Type B pancreatic cell (in vitro differentiated cells): Measurements from ENCODE around the gene CCDC12. TPM values are rescaled to one million over a fixed set of nuclear protein-coding genes. Genes with fewer than 3 reads are reported as not detected.

Experiments used
- DNase-seq: peaks from one replicate; pipeline ENCODE4 v3.0.0; 2021; ENCODE audit warnings: mixed read lengths; ENCODE audit not compliant: unreplicated experiment; ENCODE audit errors: extremely low spot score
- H3K27ac Mint-ChIP-seq: 2 replicates; pipeline ENCODE4 v1.8.0; 2021; ENCODE audit warnings: mild to moderate bottlenecking, mixed read lengths
- H3K27me3 Mint-ChIP-seq: 2 replicates; pipeline ENCODE4 v1.8.0; 2021; ENCODE audit warnings: mixed read lengths
- H3K36me3 Mint-ChIP-seq: 2 replicates; pipeline ENCODE4 v1.8.0; 2021; ENCODE audit warnings: mixed read lengths
- H3K4me1 Mint-ChIP-seq: one replicate; pipeline ENCODE4 v1.8.0; 2021; ENCODE audit warnings: mixed read lengths; ENCODE audit not compliant: unreplicated experiment
- H3K4me3 Mint-ChIP-seq: 2 replicates; pipeline ENCODE4 v1.8.0; 2021; ENCODE audit warnings: mild to moderate bottlenecking, mixed read lengths
- H3K9me3 Mint-ChIP-seq: 2 replicates; pipeline ENCODE4 v1.8.0; 2021; ENCODE audit warnings: mixed read lengths
- total RNA-seq: library from RNA; stranded (reverse); gene quantifications from 2 replicates; pipeline ENCODE4 v1.2.1, GENCODE V29; 2021; ENCODE audit warnings: low replicate concordance
- TF ChIP-seq, protein P1 (sequence below): fragments of 200-600 bp; sonication (generic); conservative IDR thresholded peaks from 2 replicates; pipeline ENCODE4 v1.5.0; 2021; ENCODE audit warnings: antibody characterized with exemption, mild to moderate bottlenecking

The CCDC12 gene
- total RNA-seq, 1 donor from 2014 or later, result 46.7 TPM

DNA sequence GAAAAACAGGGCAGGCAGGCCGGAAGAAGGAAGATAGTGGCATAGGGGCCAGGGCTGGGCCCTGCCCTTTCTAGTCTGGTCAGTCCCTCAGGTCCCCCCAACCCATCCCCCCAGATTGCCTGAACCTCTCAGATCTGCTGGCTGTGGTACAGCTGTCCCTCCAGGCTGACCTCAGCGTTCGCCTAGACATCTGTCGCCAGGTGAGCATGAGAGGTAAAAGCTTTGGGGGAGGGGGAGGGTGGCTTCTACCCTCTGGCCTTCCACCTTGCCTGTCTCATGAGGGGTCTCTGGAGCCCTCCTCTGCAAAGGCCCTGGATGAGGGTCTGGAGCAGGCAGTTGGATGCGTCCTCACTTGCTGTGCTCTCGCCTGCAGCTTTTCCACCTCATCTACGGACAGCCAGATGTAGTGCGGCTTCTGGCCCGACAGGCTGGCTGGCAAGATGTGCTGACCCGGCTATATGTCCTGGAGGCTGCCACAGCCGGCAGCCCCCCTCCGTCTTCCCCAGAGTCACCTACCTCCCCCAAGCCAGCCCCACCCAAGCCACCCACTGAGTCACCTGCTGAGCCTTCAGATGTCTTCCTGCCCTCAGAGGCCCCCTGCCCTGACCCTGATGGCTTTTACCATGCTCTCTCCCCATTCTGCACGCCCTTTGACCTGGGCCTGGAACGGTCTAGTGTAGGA, 23.1 kb upstream of the CCDC12 start:
- Mint-ChIP-seq H3K9me3 (no peaks in the 10 kb centered on the region), H3K27me3 (no peaks in the 10 kb centered on the region), H3K36me3 (peaks cover 3% of the 10 kb centered on the region), H3K4me1 (peaks cover 4% of the 10 kb centered on the region), H3K4me3 (no peak overlapping the region), H3K27ac (no peak overlapping the region)
- TF ChIP-seq, protein P1, sequence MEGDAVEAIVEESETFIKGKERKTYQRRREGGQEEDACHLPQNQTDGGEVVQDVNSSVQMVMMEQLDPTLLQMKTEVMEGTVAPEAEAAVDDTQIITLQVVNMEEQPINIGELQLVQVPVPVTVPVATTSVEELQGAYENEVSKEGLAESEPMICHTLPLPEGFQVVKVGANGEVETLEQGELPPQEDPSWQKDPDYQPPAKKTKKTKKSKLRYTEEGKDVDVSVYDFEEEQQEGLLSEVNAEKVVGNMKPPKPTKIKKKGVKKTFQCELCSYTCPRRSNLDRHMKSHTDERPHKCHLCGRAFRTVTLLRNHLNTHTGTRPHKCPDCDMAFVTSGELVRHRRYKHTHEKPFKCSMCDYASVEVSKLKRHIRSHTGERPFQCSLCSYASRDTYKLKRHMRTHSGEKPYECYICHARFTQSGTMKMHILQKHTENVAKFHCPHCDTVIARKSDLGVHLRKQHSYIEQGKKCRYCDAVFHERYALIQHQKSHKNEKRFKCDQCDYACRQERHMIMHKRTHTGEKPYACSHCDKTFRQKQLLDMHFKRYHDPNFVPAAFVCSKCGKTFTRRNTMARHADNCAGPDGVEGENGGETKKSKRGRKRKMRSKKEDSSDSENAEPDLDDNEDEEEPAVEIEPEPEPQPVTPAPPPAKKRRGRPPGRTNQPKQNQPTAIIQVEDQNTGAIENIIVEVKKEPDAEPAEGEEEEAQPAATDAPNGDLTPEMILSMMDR, result no peak
- DNase-seq, result no peak

DNA sequence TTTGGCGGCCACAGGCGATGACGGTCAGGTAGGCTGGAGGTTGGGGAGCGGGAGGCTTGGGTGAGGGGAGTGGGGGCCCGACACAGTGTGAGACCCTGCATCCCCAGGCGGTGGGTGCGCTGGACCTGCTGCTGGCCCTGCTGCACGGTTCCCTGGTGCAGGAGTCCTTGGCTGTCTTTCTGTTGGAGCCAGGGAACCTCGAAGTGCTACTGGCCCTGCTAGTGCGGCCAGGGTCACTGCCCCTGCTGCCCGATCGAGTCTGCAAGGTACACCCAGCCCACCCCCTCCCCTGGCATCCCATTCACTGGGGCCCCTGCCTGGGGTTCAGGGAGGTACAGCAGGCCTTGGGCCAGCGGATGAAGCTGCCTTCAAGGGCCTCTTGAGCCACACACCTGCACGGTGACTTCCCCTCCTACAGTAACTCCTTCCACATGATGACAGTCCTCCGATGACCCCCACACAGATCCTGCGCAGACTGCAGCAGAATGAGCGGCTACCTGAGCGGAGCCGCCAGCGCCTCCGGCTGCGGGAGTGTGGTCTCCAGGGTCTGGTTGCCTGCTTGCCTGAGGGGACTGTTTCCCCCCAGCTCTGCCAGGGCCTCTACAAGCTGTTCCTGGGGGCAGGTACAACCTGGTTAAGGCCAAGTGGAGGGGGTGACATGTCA, 22.4 kb upstream of the CCDC12 start:
- TF ChIP-seq, protein P1, result no peak
- no peaks in the 10 kb centered on the region for H3K27me3 Mint-ChIP-seq
- H3K27ac Mint-ChIP-seq, result no peak overlapping the region
- DNase-seq, result no peak
- peaks cover 3% of the 10 kb centered on the region for H3K36me3 Mint-ChIP-seq
- H3K9me3 Mint-ChIP-seq, result no peaks in the 10 kb centered on the region
- H3K4me3 Mint-ChIP-seq, result no peak overlapping the region
- peaks cover 4% of the 10 kb centered on the region for H3K4me1 Mint-ChIP-seq

DNA sequence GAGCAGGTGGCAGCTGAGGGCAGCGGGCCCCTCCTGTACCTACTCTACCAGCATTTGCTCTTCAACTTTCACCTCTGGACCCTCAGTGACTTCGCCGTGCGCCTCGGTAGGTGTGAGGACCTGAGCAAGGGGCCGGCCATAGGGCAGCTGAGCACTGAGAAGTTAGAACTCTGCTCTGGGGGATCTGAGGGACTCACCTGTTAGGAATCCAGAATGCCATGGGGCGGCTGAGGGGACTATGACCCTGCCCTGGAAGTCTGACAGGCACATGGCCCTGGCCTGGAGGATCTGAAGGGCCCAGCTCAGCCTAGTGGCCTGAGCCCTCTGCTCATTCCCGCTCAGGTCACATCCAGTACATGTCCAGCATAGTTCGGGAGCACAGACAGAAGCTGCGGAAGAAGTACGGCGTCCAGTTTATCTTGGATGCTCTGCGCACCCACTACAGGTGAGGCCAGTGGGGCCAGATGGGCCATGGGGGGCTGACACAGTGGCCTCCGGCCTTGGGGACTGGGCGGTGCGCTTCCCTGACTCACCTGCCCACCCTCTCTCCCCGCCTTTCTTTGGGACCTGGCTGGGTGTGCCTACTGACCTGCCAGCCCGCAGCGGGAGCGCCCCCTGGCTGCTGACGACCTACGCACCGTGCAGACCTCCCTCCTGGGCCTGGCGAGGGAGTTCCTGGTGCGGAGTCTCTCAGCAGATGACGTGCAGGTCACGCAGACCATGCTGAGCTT, 21.7 kb upstream of the CCDC12 start:
- TF ChIP-seq, protein P1, result peak; percentile 81
- H3K36me3 Mint-ChIP-seq, result peaks cover 3% of the 10 kb centered on the region
- peak overlapping the region; percentile 27 for H3K27ac Mint-ChIP-seq
- H3K4me1 Mint-ChIP-seq, result peaks cover 4% of the 10 kb centered on the region
- no peak overlapping the region for H3K4me3 Mint-ChIP-seq
- DNase-seq, result no peak
- no peaks in the 10 kb centered on the region for H3K27me3 Mint-ChIP-seq
- H3K9me3 Mint-ChIP-seq, result no peaks in the 10 kb centered on the region

DNA sequence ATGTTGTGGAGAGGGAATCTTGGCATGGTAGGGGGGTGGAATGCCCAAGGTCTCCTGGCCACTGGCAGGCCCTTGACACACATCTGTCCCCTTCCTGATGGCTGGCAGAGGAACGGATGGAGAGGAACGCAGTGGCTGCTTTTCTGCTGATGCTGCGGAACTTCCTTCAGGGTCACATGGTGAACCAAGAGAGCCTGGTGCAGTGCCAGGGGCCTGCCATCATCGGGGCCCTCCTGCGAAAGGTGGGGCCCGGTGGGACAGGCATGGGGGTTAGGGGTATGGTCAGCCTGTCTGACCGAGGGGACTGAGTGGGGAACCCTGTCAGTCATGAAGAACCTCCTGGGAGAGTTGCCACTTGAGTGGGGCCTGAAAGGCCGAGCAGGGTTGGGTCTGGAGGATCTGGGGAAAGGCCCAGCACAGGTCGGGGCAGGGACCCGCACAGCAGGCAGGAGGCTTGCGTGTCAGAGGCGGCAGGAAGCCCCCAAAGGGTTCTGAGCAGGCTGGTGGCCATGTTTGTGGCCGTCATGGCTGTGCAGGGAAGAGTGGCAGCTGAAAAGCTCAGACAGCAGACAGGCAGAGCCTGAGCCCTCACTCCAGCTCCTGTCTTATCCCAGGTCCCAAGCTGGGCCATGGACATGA, 21.0 kb upstream of the CCDC12 start:
- no peaks in the 10 kb centered on the region for H3K9me3 Mint-ChIP-seq
- H3K27me3 Mint-ChIP-seq, result no peaks in the 10 kb centered on the region
- H3K4me1 Mint-ChIP-seq, result peaks cover 4% of the 10 kb centered on the region
- peaks cover 3% of the 10 kb centered on the region for H3K36me3 Mint-ChIP-seq
- H3K4me3 Mint-ChIP-seq, result no peak overlapping the region
- TF ChIP-seq, protein P1, result no peak
- no peak overlapping the region for H3K27ac Mint-ChIP-seq
- DNase-seq, result no peak

DNA sequence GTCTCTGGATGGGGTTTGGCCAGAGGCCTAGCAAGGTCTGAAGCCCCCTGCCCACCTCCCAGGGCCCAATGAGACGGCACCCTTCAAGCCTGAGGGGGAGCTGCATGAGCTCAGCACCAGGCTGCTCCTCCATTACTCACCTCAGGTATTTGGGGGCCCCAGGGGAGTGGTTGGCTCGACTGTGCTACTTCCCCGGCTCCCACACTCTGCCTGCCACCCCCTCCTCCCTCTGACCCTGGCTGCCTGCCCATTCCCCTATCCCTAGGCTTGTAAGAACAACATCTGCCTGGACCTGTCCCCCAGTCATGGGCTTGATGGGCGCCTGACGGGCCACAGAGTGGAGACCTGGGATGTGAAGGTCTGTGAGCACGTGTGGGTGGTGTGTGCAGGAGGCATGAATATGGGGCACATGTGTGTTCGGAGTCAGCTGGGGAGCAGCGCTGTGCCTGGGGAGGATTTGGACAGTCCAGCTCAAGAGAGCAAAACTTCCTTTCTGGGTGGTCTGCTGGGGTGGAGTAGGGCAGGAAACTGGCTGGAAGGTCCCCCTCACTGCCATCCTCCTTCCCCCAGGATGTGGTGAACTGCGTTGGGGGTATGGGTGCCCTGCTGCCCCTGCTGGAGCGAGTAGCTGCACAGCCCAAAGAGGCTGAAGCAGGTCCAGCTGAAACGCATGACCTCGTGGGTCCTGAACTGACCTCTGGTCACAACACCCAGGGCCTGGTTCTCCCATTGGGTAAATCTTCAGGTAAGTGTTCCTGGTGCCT, 20.3 kb upstream of the CCDC12 start:
- H3K27me3 Mint-ChIP-seq, result no peaks in the 10 kb centered on the region
- TF ChIP-seq, protein P1, result no peak
- H3K4me3 Mint-ChIP-seq, result no peak overlapping the region
- no peak overlapping the region for H3K27ac Mint-ChIP-seq
- no peaks in the 10 kb centered on the region for H3K36me3 Mint-ChIP-seq
- H3K4me1 Mint-ChIP-seq, result peaks cover 4% of the 10 kb centered on the region
- DNase-seq, result no peak
- no peaks in the 10 kb centered on the region for H3K9me3 Mint-ChIP-seq
